HFF-Myc (cell line): ENCODE data around the gene CARD19.
"Not testable (repeated sequence)": the region's sequence is repeated elsewhere in the genome, so short reads cannot be mapped to it uniquely, and the experiment has no call there.

Source experiments
- DNase-seq: peaks from one replicate; pipeline ENCODE4 v3.0.0-alpha.2; 2011; ENCODE audit warnings: low read depth; ENCODE audit errors: extremely low read depth
- H3K4me3 ChIP-seq: replicated peaks from 2 replicates; pipeline ENCODE4 v1.5.1; 2011; ENCODE audit warnings: low read depth, mild to moderate bottlenecking, control low read depth, low read length
- TF ChIP-seq, protein P1 (sequence below): IDR thresholded peaks from 2 replicates; pipeline ENCODE4 v1.5.1; 2012; ENCODE audit warnings: mild to moderate bottlenecking, low read depth, low read length, control low read depth; ENCODE audit errors: missing control alignments

CARD19 gene

DNA sequence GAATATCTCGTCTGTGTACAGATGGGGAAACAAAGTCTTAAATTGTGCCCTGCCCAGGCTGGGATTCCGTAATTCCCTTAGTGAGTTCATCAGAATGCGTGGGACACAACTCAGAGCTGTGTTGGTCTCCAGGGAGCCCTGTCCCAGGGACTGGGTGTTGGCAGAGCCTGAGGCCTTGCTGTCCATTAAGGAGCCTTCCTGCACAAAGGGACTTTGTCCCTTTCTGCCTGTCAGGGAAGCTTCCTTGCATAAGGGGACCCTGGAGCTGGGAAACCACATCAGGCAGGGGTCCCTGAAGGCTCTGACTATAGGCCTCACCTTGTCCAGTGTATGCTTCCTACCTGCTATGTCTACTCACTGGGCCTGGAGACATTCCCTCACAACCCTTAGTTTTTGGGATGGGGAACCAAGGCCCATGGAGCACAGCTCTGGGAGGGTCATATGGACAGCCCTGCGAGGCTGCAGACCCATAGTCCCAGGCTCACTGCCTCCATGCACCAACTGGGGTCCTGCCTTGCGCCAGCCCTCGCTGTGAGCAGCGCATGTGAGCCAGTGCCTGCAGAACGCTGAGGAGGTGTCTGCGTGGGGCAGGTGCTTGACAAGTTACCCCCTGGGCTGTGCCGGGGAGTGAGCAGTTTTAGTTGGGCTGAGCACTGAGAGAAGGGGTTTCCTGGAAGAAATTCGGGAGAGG is 1.6 kb downstream of the CARD19 start:
- TF ChIP-seq, protein P1, sequence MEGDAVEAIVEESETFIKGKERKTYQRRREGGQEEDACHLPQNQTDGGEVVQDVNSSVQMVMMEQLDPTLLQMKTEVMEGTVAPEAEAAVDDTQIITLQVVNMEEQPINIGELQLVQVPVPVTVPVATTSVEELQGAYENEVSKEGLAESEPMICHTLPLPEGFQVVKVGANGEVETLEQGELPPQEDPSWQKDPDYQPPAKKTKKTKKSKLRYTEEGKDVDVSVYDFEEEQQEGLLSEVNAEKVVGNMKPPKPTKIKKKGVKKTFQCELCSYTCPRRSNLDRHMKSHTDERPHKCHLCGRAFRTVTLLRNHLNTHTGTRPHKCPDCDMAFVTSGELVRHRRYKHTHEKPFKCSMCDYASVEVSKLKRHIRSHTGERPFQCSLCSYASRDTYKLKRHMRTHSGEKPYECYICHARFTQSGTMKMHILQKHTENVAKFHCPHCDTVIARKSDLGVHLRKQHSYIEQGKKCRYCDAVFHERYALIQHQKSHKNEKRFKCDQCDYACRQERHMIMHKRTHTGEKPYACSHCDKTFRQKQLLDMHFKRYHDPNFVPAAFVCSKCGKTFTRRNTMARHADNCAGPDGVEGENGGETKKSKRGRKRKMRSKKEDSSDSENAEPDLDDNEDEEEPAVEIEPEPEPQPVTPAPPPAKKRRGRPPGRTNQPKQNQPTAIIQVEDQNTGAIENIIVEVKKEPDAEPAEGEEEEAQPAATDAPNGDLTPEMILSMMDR, result no peak
- no peak for DNase-seq
- peak overlapping the region; percentile 57 for H3K4me3 ChIP-seq

DNA sequence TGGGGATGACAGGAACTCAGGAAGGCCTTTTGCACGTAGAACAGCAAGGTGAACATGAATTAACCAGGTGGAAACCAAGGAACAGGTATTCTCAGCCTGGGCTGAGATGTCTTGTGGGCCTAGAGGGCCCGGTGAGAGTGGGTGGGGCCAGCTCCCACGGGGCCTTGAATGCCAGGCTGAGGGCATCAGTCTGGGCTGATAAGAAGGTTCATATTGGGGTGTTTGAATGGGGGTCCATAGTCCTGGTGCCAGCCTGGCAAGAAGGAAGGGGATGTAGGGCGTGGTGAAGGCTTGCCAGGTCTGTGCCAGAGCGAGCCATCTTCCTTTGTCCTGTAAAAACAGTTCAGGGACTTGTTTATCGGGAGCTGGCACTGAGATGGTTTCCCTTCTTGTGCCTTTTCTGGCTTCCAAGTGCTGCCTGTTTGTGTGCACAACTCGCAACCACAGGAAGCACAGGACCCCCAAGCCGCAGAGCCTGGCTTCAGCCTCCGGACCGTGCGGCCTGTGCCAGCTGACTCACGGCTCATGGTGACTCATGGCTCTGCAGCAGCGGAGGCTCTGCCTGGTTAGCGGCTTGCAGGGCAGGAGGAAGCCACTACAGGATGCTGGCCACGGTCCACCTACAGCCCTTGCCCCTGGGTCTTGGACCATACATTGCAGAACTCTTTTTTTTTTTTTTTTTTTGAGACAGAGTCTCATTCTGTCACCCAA is 2.4 kb downstream of the CARD19 start:
- peak overlapping the region; percentile 57 for H3K4me3 ChIP-seq
- TF ChIP-seq, protein P1, result no peak
- DNase-seq, result peak; percentile 91

DNA sequence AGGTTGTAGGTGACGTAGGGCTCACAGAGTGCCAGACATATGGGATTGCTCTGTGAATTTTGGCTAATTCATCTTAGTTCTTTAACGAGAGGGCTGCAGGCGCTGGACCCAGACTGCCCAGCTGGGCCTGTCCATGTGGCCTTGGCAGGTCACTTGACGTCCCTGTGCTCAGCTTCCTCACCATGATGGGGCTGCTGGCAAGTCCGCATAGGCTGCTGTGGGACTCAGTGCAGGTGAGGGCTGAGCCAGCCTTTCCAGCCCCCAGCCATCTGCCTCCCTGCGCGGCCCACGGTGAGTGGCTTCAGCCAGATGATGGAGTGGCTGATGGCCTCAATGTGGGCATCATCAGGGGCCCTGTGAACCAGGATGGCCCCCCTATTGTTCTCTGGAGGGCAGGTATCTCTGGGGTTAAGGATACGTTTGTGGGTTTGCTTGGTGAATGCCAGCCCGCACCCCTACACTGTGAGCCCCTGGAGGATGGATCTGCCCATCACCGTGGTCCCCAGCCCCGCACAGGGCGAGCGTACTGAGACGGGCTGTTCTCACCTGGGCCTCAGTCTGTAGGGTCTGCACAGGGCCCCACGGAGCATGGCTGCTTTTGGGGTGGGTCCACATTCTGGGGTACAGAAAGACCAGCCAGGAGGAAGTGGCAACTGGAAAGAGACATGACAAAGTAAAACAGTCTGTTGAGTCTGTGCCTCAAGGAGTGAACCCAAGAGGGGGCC is 3.7 kb downstream of the CARD19 start:
- TF ChIP-seq, protein P1, result no peak
- no peak overlapping the region for H3K4me3 ChIP-seq
- no peak for DNase-seq

DNA sequence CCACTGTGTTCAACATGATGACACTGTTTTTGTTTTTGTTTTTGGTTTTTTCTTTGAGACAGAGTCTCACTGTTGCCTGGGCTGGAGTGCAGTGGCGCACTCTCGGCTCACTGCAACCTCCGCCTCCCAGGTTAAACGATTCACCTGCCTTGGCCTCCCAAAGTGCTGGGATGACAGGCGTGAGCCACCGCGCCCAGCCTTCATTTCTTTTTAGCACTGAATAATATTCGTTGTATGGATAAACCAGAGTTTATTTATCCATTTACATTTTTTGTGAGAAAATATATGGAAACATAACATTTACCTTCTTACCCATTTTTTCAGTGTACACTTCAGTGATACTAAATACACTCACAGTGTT is 4.2 kb downstream of the CARD19 start:
- TF ChIP-seq, protein P1, result no peak
- no peak for DNase-seq
- H3K4me3 ChIP-seq, result no peak overlapping the region

DNA sequence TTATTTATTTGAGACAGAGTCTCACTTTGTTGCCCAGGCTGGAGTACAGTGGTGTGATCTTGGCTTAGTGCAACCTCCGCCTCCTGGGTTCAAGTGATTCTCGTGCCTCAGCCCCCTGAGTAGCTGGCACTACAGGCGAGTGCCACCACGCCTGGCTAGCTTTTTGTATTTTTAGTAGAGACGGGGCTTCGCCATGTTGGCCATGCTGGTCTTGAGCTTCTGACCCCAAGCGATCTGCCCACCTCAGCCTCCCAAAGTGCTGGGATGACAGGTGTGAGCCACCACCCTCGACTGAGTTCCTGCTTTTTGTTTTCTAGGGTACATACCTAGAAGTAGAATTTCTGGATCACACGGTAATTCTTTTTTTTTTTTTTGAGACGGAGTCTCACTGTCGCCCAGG is 5.1 kb downstream of the CARD19 start:
- not testable (repeated sequence) for H3K4me3 ChIP-seq, DNase-seq

DNA sequence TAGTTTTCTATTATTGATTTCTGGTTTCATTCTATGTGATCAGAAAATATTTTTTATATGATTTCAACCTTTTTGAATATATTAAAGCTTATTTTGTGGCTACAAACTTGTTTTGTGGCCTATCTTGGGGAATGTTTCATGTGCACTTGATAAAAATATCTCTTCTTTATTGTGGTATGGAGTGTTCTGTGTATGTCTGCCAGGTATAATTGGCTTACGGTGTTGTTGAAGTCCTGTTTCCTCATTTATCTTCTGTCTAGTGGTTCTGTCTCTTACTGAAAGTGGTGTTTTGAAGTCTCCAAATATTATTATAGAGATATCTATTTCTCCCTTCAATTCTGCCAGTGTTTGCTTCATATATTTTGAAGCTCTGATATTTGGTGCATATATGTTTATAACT is 9.6 kb downstream of the CARD19 start:
- TF ChIP-seq, protein P1, result no peak
- H3K4me3 ChIP-seq, result no peak overlapping the region
- DNase-seq, result no peak

DNA sequence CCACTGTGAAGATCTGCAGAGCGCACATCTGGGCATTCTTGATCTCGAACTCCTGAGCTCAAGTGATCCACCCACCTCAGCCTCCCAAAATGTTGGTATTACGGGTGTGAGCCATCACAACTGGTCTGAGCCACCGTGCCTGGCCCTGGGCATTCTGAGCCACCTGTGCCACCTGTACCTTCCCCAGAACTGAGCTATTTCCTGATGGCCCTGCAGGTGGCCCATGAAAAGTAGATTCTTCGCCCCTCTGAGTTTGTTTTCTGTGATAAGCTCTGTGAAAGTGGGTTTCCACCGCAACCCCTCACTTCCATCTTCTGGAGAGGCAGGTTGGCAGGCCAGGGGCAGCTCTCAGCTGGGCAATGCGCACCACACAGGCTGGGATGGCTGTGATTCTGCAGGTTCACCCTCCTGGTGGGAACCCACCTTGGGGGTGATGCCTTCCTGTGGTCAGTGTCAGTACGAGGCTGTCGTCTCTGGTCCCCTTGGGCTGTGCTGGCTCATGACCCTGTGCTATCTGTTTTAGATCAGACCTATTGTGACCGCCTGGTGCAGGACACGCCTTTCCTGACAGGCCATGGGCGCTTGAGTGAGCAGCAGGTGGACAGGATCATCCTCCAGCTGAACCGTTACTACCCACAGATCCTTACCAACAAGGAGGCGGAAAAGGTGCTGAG is 11.3 kb downstream of the CARD19 start:
- TF ChIP-seq, protein P1, result no peak
- no peak overlapping the region for H3K4me3 ChIP-seq
- no peak for DNase-seq
